HG03378 (cell line): ENCODE measurements around the gene PLEKHB2.
"Not testable (repeated sequence)": the region's sequence is repeated elsewhere in the genome, so short reads cannot be mapped to it uniquely, and the experiment has no call there.

ENCODE experiments used
- ATAC-seq: cut with Tn5 transposase; IDR thresholded peaks from one replicate; pipeline ENCODE4 v1.9.1; 2021; ENCODE audit warnings: mild to moderate bottlenecking, moderate library complexity; ENCODE audit not compliant: unreplicated experiment

Gene PLEKHB2, protein sequence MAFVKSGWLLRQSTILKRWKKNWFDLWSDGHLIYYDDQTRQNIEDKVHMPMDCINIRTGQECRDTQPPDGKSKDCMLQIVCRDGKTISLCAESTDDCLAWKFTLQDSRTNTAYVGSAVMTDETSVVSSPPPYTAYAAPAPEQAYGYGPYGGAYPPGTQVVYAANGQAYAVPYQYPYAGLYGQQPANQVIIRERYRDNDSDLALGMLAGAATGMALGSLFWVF

DNA sequence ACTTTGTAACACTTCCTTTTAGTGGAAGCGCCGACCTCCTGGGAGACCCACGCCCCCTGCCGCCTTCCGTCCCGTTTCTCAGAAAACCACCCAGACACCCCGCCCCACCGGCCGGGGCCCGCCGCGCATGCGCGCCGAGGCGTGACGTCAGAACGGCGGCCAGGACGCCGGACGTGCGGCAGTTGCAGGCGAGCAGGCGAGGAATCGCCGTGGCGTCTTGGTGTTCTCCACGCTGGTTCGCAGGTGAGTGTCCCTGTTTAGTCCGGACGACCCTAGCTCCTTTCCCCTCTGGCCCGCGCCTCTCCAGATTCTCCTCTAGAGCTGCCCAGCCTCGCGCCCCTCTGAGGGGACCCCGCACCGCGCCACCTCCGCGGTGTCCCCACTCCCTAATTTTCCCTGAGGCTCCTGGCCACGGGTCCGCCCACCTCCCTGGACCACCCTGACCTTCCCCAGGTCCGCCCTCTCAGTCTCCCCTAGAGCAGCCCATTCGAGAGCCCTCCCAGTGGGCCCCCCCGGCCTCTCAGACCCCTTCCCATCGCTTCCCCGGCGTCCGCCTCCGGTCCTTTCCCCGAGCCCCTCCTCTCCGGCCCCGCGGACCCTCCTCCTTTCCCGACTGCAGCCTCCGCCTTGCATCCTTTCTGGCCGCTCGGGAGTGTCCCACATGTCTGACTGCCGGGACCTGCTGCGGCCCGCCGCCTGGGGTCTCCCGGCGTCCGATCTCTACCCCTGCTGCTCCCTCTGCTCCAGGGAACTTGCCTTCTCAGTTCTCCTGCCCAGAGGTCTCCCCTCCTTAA, at the start of gene PLEKHB2:
PLEKHB2 (plus strand) TSS at position 181 of the 794 bp plus-strand sequence. CDS start 15,606 bp downstream, outside the sequence.
- peak; percentile 48 for ATAC-seq

DNA sequence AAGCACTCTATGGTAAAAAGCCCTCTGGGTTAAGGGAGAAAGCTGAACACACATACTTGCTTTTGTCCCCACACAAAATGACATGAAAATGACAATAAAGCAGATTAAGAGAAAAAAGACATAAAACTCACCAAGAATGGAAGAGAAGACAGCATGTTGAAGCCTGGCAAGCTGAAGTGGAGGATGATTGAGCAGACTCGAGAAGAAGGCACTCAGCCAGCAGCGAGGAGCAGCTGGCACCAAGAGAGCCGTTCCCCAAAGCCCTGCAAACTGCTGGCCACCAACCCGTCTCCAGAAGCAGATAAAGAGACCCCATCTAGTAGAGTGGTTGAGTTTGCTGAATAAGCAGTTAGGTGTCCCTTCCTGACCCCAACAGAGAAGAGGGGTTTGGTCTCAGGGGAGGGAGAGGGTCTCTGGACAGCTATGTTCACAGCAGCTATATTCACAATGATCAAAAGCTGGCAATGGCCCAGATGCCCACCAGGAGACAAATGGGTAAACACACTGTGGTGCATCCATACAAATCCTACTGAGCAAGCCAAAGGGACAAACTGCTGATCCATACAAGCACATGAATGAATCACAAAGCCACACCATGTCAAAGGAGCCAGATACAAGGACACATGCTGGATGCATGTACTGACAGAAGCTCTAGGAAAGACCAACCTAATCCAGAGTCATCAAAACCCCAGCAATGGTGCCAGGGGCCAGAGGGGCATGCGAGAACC, 48.8 kb upstream of the PLEKHB2 start:
- no peak for ATAC-seq

DNA sequence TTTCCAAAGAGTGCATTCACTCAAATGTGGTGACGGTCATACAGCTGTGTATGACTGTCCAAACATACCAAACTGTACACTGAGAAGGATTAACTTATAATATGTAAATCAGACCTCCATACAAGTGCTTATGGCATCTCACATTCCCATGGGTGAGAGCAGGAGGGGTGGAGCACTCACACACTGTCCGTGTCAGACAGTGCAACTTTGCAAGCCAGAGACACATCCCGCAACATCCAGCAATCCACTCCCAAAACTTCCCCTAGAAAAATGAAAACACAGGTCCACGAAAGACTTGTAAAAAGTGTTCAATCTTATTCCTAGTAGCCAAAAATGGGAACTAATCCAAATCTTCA, 48.2 kb upstream of the PLEKHB2 start:
- no peak for ATAC-seq

DNA sequence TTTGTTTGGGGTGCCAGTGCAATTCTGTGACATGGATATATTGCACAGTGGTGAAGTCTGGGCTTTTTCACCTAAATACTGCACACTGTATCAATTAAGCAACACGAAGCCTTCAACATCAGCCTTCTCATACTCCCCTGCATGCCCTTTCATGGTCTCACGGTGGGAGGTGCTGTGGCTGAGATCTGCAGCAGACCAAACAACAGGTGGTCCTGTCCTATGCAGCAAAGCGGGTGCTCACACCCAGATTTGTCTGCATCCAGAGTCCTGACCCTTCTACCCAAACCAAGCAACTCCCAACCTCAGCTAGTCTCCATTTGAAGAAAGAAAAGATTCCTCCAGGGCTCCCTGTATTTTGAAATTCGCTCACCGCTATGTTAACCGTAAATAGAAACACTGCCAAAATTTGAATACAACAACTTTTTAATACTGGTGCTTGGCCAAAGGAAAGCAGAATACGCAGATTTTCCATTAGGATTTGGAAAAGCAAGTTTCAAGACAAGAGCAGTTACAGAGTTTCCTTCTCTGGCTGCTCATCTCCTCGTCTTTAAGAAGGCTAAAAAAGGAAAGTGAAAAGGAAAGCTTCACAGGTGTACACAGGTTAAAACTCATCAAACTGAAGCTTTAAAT, 46.8 kb upstream of the PLEKHB2 start:
- ATAC-seq, result no peak

DNA sequence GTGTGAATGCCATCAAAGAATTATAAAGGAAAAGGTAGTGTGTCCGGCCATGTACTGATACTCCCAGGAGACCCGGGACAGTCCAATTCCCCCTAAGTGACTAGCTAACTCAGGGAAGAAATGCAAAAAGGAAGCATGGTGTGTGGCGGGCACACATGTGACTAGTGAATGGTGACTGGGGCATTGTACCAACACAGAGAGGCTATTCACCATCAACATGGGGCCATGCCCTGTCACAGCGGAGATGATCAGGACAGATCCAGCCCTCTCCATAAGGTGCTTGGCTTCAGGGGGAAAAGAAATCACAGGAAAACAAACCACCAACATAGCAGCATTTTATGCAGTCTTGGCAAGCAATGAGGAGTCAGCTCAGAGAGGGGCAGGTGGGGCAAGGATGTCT, 46.2 kb upstream of the PLEKHB2 start:
- no peak for ATAC-seq

DNA sequence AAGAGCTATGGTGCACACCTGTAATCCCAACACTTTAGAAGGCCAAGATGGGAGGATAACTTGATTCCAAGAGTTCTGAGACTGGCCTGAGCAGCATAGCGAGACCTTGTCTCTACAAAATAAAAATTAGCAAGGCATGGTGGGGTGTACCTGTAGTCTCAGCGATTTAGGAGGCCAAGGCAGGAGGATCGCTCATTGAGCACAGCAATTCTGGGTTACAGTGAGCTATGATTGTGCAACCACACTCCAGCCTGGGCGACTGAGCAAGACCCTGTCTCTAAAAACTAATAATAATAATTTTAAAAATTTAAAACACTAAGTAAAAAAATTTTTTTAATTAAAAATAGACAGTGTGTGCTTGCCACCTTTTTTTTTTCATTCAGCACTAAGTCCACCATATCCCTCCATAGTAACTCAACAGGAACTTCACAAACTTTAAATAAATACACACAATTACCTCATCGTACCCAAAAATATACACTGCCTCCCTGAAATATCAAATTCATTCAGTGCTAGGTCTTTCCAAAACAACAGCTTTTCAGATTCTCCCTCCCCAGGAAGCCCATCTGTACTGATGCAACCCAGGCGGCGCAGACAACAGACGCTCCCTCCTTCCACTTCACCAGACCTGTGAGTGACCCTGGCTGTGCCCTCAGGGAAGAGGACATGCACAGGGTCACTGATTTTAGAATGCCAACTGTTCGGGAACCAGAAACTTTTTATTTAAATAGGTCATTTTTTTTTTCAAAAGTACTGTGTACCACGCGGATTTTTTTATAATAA, 41.4 kb upstream of the PLEKHB2 start:
- no peak for ATAC-seq

DNA sequence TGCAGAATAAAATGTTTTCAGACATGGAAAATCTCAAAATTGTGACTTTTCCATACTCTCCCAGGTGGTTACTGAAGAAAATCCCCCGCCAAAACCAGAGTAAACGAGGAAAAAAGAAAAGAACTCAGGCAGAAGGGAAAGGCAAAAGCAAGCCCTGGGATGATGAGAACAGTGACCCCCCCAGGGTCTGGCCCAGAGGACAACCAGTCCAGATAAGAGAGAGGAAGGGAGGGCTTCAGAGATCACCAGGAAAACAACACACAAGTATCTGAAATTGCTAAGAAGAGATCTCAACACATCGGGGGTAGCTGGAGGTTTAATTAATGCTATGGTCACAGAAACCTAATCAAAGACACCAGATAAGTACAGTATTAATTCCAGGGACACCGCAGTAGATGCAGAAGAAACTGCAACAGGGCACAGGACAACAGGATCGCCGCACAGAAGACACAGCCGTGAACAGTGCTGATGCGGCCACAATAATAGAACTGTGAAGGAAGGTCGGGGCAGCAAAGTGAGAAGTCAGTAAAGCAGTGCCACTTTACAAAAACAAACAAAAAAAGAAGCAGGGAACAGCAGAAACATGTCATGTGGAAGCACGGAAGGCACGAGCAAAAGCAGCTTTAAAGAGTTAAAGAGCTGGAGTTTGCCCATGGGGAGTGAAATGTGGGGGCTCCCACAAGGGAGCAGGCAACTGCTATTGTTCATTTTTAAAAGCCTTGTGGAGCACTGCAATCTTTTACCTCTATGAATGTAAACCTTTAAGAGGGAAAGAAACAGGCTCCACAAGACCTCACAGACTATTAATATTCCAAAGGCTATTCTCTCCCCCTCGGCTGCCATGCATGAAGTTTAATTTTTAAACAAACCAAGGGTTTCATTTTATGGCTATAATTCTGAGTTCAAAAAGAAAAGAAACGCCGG, 40.3 kb upstream of the PLEKHB2 start:
- no peak for ATAC-seq

DNA sequence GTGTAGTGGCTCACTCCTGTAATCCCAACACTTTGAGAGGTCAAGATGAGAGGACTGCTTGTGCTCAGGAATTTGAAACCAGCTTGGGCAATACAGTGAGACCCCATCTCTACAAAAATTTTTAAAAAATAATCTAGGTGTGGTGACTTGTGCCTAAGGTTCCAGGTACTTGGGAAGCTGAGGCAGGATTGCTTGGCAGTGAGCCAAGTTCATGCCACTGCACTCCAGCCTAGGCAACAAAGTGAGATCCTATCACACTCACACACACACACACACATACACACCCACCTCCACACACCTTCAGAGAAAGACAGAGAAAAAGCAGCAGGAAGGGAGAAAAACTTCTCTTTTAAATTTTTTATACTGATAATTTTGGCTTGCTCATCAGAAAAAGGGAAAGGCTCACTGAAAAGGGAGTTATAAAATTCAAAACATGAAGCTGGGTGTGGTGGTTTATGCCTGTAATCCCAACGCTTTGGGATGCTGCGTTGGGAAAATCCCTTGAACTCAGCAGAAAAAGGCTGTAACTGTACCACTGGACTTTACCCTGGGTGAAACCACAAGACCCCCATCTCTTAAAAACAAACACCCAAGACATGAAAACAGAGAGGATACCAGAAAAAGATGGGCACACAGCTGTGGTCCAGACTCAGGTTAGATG, 37.5 kb upstream of the PLEKHB2 start:
- no peak for ATAC-seq

DNA sequence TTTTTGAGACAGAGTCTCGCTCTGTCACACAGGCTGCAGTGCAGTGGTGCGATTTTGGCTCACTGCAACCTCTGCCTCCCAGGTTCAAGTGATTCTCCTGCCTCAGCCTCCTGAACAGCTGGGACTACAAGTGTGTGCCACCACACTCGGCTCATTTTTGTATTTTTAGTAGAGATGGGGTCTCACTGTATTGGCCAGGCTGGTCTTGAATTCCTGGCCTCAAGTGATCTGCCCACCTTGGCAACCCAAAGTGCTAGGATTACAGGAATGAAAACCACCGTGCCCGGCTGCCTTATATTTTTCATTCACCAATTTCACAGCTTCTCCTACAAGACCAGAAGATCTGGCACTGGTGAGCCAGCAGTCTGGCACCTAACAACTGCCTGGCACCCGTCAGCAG, 37.0 kb upstream of the PLEKHB2 start:
- ATAC-seq, result not testable (repeated sequence)

DNA sequence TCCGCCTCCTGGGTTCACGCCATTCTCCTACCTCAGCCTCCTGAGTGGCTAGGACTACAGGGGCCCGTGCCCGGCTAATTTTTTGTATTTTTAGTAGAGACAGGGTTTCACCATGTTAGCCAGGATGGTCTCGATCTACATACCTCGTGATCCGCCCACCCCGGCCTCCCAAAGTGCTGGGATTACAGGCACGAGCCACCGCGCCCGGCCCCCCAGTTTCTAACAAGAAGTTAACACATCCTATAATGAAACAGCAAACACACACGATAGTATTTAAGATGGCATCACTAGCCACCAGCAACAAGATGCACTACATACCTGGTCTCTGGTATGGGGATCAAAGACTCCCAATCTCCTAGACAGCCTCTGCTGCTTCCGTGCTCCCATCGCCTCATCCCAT, 29.6 kb upstream of the PLEKHB2 start:
- ATAC-seq, result not testable (repeated sequence)

DNA sequence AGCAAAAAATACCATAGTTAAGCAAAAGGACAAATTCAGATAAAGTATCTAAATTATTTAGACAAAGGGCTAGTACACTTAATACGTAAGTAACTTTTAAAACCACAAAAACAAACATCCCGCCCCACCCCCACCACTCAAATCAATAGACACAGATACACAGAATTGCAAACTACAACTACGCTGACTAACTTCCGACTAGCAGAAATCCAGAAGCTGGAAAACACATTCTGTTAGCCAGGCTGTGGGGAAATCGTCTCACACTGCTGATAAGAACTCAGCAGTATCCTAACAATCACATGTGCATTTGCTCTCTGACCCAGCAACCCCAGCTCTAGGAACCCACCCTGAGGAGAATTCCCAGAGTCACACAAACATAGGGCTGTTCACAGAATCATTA, 28.4 kb upstream of the PLEKHB2 start:
- ATAC-seq, result no peak

DNA sequence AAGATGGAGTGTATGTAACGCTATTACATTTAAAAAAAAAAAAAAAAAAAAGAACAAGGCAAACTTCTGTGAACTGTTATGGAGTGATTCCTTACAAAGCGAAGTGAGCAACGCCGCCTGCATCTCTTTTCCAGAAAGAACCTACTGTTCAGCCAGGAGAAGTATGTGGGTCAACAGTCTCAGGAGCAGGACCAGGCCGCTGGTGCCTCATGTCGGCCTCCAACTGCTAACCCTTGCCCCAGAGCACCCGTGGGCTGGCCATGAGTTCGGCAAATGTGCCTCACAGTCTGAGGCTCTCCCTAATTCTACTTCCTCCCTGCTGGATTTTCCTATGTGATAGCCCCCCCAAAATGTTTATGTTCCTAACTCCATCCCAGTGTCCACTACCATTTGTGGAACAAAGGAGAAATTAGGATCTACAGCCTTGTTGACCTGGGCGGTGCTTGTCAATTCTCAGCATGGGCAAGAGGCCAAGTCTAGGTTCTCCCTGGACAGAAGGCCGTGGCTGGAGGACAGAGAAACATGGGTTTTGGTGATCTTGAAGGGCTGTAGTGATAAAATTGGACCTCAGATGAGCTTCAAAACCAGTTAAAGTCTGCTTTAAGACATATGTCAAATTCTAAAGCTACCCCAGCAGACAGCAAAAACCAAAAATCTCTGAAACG, 27.8 kb upstream of the PLEKHB2 start:
- no peak for ATAC-seq

DNA sequence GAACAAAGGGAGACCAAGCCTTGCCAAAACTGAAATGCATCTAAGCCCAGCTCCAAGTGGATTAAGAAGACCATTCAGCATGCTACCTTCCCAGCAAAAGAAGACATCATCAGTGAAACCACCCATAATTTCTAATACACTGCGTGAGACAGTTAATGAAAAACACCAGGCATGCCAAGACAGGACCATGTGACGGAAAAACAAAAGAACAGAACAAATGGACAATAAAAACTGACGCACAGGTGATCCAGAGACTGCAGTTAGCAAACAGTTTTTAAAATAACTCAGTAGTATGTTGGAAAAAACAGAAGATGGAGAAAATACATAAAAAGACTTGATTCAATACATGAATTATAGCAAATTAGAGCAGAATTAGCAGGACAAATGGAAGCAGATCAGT, 27.2 kb upstream of the PLEKHB2 start:
- ATAC-seq, result no peak

DNA sequence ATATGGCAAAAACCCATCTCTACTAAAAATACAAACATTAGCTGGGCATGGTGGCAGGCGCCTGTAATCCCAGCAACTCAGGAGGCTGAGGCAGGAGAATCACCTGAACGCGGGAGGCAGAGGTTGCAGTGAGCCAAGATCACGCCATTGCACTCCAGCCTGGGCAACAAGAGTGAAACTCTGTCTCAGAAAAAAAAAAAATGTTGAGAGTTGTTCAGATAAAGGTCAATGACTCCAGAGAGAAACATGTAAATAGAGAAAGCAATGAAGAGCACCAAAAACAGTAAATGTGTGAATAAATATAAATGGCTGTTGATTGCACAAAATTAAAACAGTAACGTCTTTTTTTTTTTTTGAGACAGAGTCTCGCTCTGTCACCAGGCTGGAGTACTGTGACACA, 25.2 kb upstream of the PLEKHB2 start:
- not testable (repeated sequence) for ATAC-seq

DNA sequence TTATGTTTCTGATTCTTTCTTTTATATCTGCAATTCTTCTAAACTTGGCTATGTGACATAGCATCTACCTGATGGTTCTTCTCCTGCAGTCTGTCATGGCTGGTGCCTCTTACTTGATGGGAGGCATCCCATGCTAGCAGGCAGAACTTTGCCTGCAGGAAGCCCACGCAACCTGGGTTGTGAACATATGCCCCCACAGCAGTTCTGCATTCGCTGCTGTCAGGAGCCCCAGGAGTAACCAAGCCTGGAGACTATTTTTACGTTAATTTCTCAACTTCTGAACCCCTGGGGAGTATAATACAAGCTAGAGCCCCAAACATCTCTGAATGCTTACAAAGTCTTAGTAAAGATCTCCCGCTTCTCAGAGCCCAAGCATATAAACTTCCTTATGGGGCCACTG, 23.9 kb upstream of the PLEKHB2 start:
- no peak for ATAC-seq

DNA sequence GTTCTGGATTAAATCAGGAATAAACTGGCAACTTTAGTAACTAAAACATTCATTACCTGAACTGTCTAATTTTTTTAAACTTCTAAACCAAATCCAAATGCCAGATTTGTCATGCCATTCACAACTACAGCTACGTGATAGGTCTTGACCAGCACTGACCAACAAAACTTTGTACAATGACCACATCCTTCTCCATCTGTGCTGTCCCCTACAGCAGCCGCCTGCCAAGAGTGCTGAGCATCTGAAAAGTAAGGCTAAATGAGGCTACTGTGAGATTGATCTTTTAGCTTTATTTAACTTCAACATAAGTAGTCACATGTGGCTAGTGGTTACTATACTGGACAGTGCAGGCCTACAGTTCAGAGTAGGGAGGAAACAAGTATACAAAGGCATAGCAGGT, 19.5 kb upstream of the PLEKHB2 start:
- no peak for ATAC-seq

DNA sequence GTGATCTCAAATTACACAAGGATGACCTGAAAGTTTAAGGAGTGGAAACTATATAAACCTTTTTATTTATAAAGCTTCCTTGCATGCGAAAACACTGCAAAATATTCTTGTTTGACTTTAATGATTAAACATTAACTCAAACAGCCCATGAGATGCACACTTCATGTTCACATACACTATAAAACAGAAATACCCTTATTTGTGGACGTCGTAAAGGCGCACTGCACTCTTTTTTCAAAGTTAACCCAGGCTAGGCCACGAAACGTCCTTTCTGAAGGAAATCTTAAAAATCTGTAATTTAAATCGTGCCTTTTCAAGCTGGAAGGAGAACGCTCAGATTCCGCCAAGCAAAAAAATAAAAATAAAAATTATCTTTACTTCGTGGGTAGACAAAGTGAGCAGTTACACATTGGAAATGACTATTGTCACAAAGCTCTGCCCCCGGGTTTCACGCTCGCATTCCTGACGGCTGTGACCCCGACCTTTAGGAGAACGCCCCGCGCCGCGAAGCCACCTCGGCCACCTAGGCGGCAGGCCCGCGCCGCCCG, 12.6 kb upstream of the PLEKHB2 start:
- peak; percentile 7 for ATAC-seq

DNA sequence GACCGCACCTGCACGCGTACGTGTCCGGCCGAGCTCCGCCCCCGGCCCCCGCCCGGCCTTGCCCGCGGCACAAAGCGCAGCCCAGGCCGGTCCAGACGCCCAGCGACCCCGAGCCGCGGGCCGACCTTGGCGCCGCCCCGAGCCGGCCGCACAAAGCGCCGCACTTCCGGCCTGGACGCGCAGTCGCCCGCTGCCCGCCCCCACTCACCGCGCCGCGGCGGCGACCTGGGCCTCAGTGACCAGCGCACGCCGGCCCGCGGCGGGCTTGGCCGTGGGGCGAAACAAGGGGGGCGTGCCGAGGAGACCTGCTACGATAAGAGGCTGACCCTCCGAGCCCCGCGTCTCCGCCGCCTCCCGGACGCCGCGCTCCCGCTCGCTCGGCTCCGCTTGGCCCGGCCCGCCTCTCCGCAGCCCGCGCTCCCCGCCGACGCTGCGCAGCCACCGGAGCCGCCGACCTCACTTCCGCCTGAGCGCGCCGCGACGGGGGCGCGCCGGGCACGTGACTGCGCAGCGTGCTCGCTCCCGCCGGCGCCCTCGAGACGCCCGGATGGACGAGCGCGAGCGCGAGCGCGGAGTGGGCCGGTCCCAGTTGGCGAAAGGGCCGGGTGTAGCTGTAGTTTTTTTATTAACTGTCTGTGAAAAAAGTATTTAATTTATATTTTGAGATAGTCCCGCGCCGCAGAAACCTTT, 12.0 kb upstream of the PLEKHB2 start, which contains the start of gene FAM168B:
FAM168B (minus strand) TSS at position 455 of the 690 bp plus-strand sequence. CDS start 10,814 bp downstream, outside the sequence.
- peak; percentile 67 for ATAC-seq
